MCF 10A (cell line): Measurements from ENCODE around the gene CHRNA4. TPM values are rescaled to one million over a fixed set of nuclear protein-coding genes. Genes with fewer than 3 reads are reported as not detected.

ENCODE experiments used
- BruUV-seq: library from RNA; stranded (reverse); fragments of 400-500 nt; replicated peaks from 2 replicates; lab custom pipeline; 2021; lab: Mats Ljungman, UMichigan
- CTCF ChIA-PET: fragments of 300-600 bp; sonication (Branson Sonifier 250); formaldehyde crosslinking; extraction: SDS; loops from one replicate; lab custom pipeline; 2021; ENCODE audit warnings: antibody characterized with exemption, inconsistent platforms; lab: Yijun Ruan, JAX
- POLR2A ChIA-PET: fragments of 300-600, 350-650 bp; sonication (Branson Sonifier 250); formaldehyde crosslinking; extraction: SDS; loops from one replicate; lab custom pipeline; 2020; ENCODE audit warnings: antibody characterized with exemption, inconsistent platforms; lab: Yijun Ruan, JAX
- DNase-seq: peaks from one replicate; pipeline ENCODE4 v3.0.0-alpha.2; 2018; ENCODE audit not compliant: unreplicated experiment
- H3K27ac Mint-ChIP-seq: one replicate; pipeline ENCODE4 v1.8.0; 2022; ENCODE audit warnings: mild to moderate bottlenecking, low read depth, mixed read lengths; ENCODE audit not compliant: unreplicated experiment
- H3K27me3 Mint-ChIP-seq: one replicate; pipeline ENCODE4 v1.8.0; 2022; ENCODE audit warnings: mixed read lengths; ENCODE audit not compliant: insufficient read depth, unreplicated experiment
- H3K36me3 Mint-ChIP-seq: one replicate; pipeline ENCODE4 v1.8.0; 2022; ENCODE audit warnings: mild to moderate bottlenecking, moderate library complexity, mixed read lengths; ENCODE audit not compliant: insufficient read depth, unreplicated experiment
- H3K4me1 Mint-ChIP-seq: one replicate; pipeline ENCODE4 v1.8.0; 2022; ENCODE audit warnings: mixed read lengths; ENCODE audit not compliant: insufficient read depth, unreplicated experiment
- H3K4me3 Mint-ChIP-seq: one replicate; pipeline ENCODE4 v1.8.0; 2022; ENCODE audit warnings: mild to moderate bottlenecking, moderate library complexity, mixed read lengths; ENCODE audit not compliant: unreplicated experiment
- H3K9me3 Mint-ChIP-seq: one replicate; pipeline ENCODE4 v1.8.0; 2022; ENCODE audit warnings: mixed read lengths; ENCODE audit not compliant: unreplicated experiment
- CTCF ChIP-seq: fragments of 200-600 bp; IDR thresholded peaks from one replicate; pipeline ENCODE4 v1.8.0; 2022; ENCODE audit warnings: antibody characterized with exemption, mild to moderate bottlenecking; ENCODE audit not compliant: unreplicated experiment
- intact Hi-C: fragments of 100-400 bp; cut with micrococcal nuclease; formaldehyde crosslinking; loops from 2 replicates; pipeline ENCODE4 v1.14.1; 2022
- total RNA-seq: library from RNA; stranded (reverse); gene quantifications from 2 replicates; pipeline ENCODE4 v1.2.3, GENCODE V29; 2022

The CHRNA4 gene
- total RNA-seq, 1 experiment from 2014 or later, result not detected

- TF ChIP-seq CTCF, result no peak
- no peaks in the 10 kb centered on the region for H3K36me3 Mint-ChIP-seq
- H3K27me3 Mint-ChIP-seq, result peaks cover 12% of the 10 kb centered on the region
- no peak for DNase-seq
- CTCF ChIA-PET, result interaction anchor here (1.4 to 3.3 kb wide), 2 partner anchors 53 to 138 kb away, joined by 6 to 10 read pairs; no protein-coding TSS in a partner anchor
- H3K4me3 Mint-ChIP-seq, result no peak overlapping the region
- no peaks in the 10 kb centered on the region for H3K9me3 Mint-ChIP-seq
- POLR2A ChIA-PET, result no interaction called here
- H3K27ac Mint-ChIP-seq, result no peak overlapping the region
- BruUV-seq, result no TSS peak
- intact Hi-C loops, result no loop called here
- no peaks in the 10 kb centered on the region for H3K4me1 Mint-ChIP-seq
Observed at GRCh38 chr20:63361519-63362435, 628 bp upstream of the CHRNA4 start.

- Mint-ChIP-seq H3K27ac (no peak overlapping the region), H3K4me1 (no peaks in the 10 kb centered on the region), H3K4me3 (no peak overlapping the region), H3K27me3 (peaks cover 12% of the 10 kb centered on the region), H3K9me3 (no peaks in the 10 kb centered on the region), H3K36me3 (no peaks in the 10 kb centered on the region)
- no peak for DNase-seq
- intact Hi-C loops, result no loop called here
- no peak for TF ChIP-seq CTCF
- no TSS peak for BruUV-seq
- CTCF ChIA-PET, result interaction anchor here (0.6 to 0.7 kb wide), 3 partner anchors 137 to 467 kb away, joined by 3 read pairs; no protein-coding TSS in a partner anchor
- POLR2A ChIA-PET, result interaction anchor here (0.9 kb wide), 1 partner anchor 16 kb away, joined by 3 read pairs; no protein-coding TSS in a partner anchor
Observed at GRCh38 chr20:63359937-63360849, 956 bp downstream of the CHRNA4 start.

GRCh38 chr20:63359164-63359934 lies 1.8 kb downstream of the CHRNA4 start:
- CTCF ChIA-PET, result interaction anchor here (0.6 to 1.8 kb wide), 5 partner anchors 58 to 468 kb away, joined by 3 to 6 read pairs (median 3); no protein-coding TSS in a partner anchor
- POLR2A ChIA-PET, result no interaction called here
- no peak overlapping the region for H3K27ac Mint-ChIP-seq
- H3K4me1 Mint-ChIP-seq, result no peaks in the 10 kb centered on the region
- peaks cover 12% of the 10 kb centered on the region for H3K27me3 Mint-ChIP-seq
- DNase-seq, result no peak
- BruUV-seq, result no TSS peak
- no peak overlapping the region for H3K4me3 Mint-ChIP-seq
- intact Hi-C loops, result no loop called here
- no peaks in the 10 kb centered on the region for H3K36me3 Mint-ChIP-seq
- H3K9me3 Mint-ChIP-seq, result no peaks in the 10 kb centered on the region
- no peak for TF ChIP-seq CTCF
